Keratinocyte (primary cell): ENCODE results near the gene NXN. TPM values are rescaled to one million over a fixed set of nuclear protein-coding genes. Genes with fewer than 3 reads are reported as not detected.

Source experiments
- DNase-seq: peaks from one replicate; pipeline ENCODE4 v3.0.0-alpha.2; 2011; ENCODE audit warnings: low read depth, missing footprints, low spot score
- FAIRE-seq: peaks from 2 replicates; lab custom pipeline; 2011; peaks lifted over from hg19 to GRCh38; lab: Jason Lieb, UNC
- H2AFZ ChIP-seq: 2 replicates; pipeline ENCODE4 v1.6.0; 2012; ENCODE audit warnings: low read length, control low read depth, inconsistent platforms; ENCODE audit not compliant: control insufficient read depth
- H3K27ac ChIP-seq: 2 replicates; pipeline ENCODE4 v1.5.1; 2011; ENCODE audit warnings: low read length; ENCODE audit not compliant: control insufficient read depth, insufficient read depth
- H3K27me3 ChIP-seq: 3 replicates; pipeline ENCODE4 v1.6.0; 2011; ENCODE audit warnings: low read length; ENCODE audit not compliant: control insufficient read depth, insufficient read depth; ENCODE audit errors: extremely low read depth
- H3K36me3 ChIP-seq, 2 experiments: 2 replicates in 1 of 2; 3 replicates in 1 of 2; pipeline ENCODE4 v1.5.1; 2011; ENCODE audit warnings: low read length in 2 of 2, mild to moderate bottlenecking in 1 of 2; ENCODE audit not compliant: control insufficient read depth in 2 of 2, insufficient read depth in 2 of 2; ENCODE audit errors: extremely low read depth in 1 of 2
- H3K4me1 ChIP-seq: 3 replicates; pipeline ENCODE4 v1.5.1; 2011; ENCODE audit warnings: low read length; ENCODE audit not compliant: control insufficient read depth, insufficient read depth; ENCODE audit errors: extremely low read depth
- H3K4me2 ChIP-seq: 3 replicates; pipeline ENCODE4 v1.6.0; 2011; ENCODE audit warnings: low read depth, low read length; ENCODE audit not compliant: control insufficient read depth, insufficient read depth; ENCODE audit errors: extremely low read depth
- H3K4me3 ChIP-seq, 3 experiments: fragments of 200-600 bp in 1 of 3; sonication (generic) in 1 of 3; 2 replicates in 2 of 3; 3 replicates in 1 of 3; pipeline ENCODE4 v1.5.1; 2011 to 2016; ENCODE audit warnings: low read length in 3 of 3, mild to moderate bottlenecking in 3 of 3, control low read depth in 2 of 3, inconsistent platforms in 1 of 3, low read depth in 1 of 3, mixed read lengths in 1 of 3, mixed run types in 1 of 3, moderate library complexity in 1 of 3; ENCODE audit not compliant: control insufficient read depth in 2 of 3, insufficient read depth in 2 of 3; ENCODE audit errors: extremely low read depth in 1 of 3
- H3K79me2 ChIP-seq: 2 replicates; pipeline ENCODE4 v1.6.0; 2012; ENCODE audit warnings: low read length; ENCODE audit not compliant: control insufficient read depth, insufficient read depth
- H3K9ac ChIP-seq: 3 replicates; pipeline ENCODE4 v1.6.0; 2011; ENCODE audit warnings: low read length; ENCODE audit not compliant: control insufficient read depth, insufficient read depth; ENCODE audit errors: extremely low read depth
- H3K9me1 ChIP-seq: 3 replicates; pipeline ENCODE4 v1.6.0; 2011; ENCODE audit warnings: low read length; ENCODE audit not compliant: control insufficient read depth, insufficient read depth; ENCODE audit errors: extremely low read depth
- H3K9me3 ChIP-seq: 2 replicates; pipeline ENCODE4 v1.5.1; 2012; ENCODE audit warnings: low read depth, low read length; ENCODE audit not compliant: control insufficient read depth
- H4K20me1 ChIP-seq: 3 replicates; pipeline ENCODE4 v1.6.0; 2011; ENCODE audit warnings: low read length; ENCODE audit not compliant: control insufficient read depth, insufficient read depth; ENCODE audit errors: extremely low read depth
- EZH2 ChIP-seq: IDR thresholded peaks from one replicate; pipeline ENCODE4 v1.6.1; 2012; ENCODE audit warnings: inconsistent platforms, mild to moderate bottlenecking, low read length, moderate library complexity
- dilution Hi-C: fragments of 300-500 bp; cut with MboI; formaldehyde crosslinking; loops from one replicate; pipeline ENCODE4 v1.7.0; 2020; ENCODE audit warnings: low sequenced_read_pairs; ENCODE audit not compliant: extremely low pct_ligation_motif_present
- polyA plus RNA-seq, 5 experiments: library from polyadenylated mRNA; depleted of rRNA in 3 of 5; stranded (reverse) in 3 of 5; stranded (forward) in 1 of 5; unstranded in 1 of 5; fragments of >200 nt; gene quantifications; 1 replicate in 1 of 5; 2 replicates in 3 of 5; 3 replicates in 1 of 5; pipeline versions ENCODE4 v1.2.1 to v1.2.3, GENCODE V29; 2011 to 2012; ENCODE audit warnings: missing spikeins in 2 of 5, low read depth in 1 of 5, low replicate concordance in 1 of 5
- TF ChIP-seq, protein P1 (sequence below), 3 experiments: IDR thresholded peaks in 1 of 3; conservative IDR thresholded peaks in 1 of 3; optimal IDR thresholded peaks in 1 of 3; 2 replicates in 2 of 3; 3 replicates in 1 of 3; pipeline versions ENCODE3 to v1.5.1; 2011; ENCODE audit warnings: low read length in 3 of 3, mild to moderate bottlenecking in 3 of 3, moderate library complexity in 2 of 3, control low read depth in 1 of 3, inconsistent platforms in 1 of 3; ENCODE audit not compliant: insufficient read depth in 2 of 3; ENCODE audit errors: extremely low read depth in 1 of 3

NXN gene
- polyA plus RNA-seq, 1 donor (not counting 4 experiments of a cell fraction or from before 2014, with no cell fraction given), result 94.4 TPM

- H3K9ac ChIP-seq, result no peak overlapping the region
- H3K36me3 ChIP-seq, result peaks cover 3 to 6% of the 10 kb centered on the region in 2 experiments
- H3K27ac ChIP-seq, result no peak overlapping the region
- peaks cover 18% of the 10 kb centered on the region for H3K4me1 ChIP-seq
- DNase-seq (no peak), FAIRE-seq (no peak)
- no peak overlapping the region for H2AFZ ChIP-seq
- no peak overlapping the region for H3K4me3 ChIP-seq
- no peaks in the 10 kb centered on the region for H3K27me3 ChIP-seq
- H3K9me1 ChIP-seq, result no peaks in the 10 kb centered on the region
- H4K20me1 ChIP-seq, result peaks cover 4% of the 10 kb centered on the region
- TF ChIP-seq EZH2, result no peak
- no peak overlapping the region for H3K4me2 ChIP-seq
- no peaks in the 10 kb centered on the region for H3K9me3 ChIP-seq
- H3K79me2 ChIP-seq, result peaks cover 63% of the 10 kb centered on the region
- dilution Hi-C loops, result no loop called here
Measured at GRCh38 chr17:871751-872519, 107.6 kb downstream of the NXN start.

DNA sequence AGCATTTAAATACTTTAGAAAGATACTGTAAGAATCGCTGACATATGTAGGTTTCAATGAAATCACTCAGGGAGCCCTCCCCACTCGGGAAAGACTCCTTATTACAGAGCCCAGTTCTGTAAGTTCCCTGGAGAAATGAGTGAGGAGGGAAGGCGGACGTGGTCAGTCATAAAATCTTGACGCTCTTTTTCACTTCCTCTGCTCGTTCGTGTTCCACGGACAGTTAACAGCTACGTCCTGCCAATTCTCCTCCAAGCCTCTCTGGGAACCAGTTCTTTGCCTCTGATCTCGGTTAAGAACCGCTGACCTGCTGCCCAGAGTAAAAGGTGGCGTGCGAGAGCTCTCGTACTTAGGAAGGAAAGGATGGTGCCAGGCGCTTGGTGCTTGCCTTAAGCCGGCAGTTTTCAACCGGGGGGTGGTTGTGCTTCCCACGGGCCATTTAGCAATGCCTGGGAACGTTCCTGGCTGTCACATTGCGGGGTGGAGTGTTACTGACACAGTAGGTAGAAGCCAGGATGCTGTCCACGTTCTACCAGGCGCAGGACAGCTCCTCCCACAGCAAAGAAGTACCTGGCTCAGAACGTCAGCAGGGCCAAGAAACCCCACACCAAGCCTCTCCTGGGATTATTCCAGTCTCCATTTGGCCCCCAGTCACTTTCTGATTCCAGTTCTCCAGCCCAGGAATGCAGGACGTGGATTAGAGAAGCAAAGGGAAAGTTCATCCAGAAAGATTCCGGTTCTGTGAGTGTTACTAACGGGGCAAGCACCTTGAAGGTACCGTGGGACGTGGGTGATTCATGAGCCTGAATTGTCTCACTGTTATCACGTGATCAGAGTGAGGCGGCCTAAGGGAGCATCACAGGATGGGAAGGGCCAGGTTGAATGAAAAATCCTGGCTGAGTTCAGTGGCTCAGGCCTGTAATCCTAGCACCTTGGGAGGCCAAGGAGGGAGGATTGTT is 109.7 kb downstream of the NXN start:
- Histone ChIP-seq H4K20me1 (peaks cover 4% of the 10 kb centered on the region), H3K36me3 (peaks cover 3 to 9% of the 10 kb centered on the region in 2 experiments), H3K9me1 (no peaks in the 10 kb centered on the region), H3K27ac (peak overlapping the region; percentile 70), H3K4me2 (peak overlapping the region; percentile 65), H3K4me3 (peak overlapping the region in 1 of 3 experiments; percentile 20), H3K4me1 (peaks cover 24% of the 10 kb centered on the region), H2AFZ (no peak overlapping the region), H3K79me2 (peaks cover 57% of the 10 kb centered on the region), H3K9ac (peak overlapping the region; percentile 57), H3K9me3 (no peaks in the 10 kb centered on the region), H3K27me3 (no peaks in the 10 kb centered on the region)
- FAIRE-seq (peak; percentile 100), DNase-seq (peak; percentile 85)
- dilution Hi-C loops, result no loop called here
- no peak for TF ChIP-seq EZH2
- TF ChIP-seq, protein P1, sequence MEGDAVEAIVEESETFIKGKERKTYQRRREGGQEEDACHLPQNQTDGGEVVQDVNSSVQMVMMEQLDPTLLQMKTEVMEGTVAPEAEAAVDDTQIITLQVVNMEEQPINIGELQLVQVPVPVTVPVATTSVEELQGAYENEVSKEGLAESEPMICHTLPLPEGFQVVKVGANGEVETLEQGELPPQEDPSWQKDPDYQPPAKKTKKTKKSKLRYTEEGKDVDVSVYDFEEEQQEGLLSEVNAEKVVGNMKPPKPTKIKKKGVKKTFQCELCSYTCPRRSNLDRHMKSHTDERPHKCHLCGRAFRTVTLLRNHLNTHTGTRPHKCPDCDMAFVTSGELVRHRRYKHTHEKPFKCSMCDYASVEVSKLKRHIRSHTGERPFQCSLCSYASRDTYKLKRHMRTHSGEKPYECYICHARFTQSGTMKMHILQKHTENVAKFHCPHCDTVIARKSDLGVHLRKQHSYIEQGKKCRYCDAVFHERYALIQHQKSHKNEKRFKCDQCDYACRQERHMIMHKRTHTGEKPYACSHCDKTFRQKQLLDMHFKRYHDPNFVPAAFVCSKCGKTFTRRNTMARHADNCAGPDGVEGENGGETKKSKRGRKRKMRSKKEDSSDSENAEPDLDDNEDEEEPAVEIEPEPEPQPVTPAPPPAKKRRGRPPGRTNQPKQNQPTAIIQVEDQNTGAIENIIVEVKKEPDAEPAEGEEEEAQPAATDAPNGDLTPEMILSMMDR (optimal IDR thresholded peaks at IDR 0.05 in 1 of 3, IDR thresholded peaks at IDR 0.05 in 1 of 3, conservative IDR thresholded peaks at IDR 0.05 in 1 of 3; ENCODE audit: extremely low read depth in 1 of 3, insufficient read depth in 2 of 3, low read length in 3 of 3), result no peak
